ENCODE measurements around the gene ZSWIM5. TPM values are rescaled to one million over a fixed set of nuclear protein-coding genes. Genes with fewer than 3 reads are reported as not detected.

Gene ZSWIM5
- total and polyA plus RNA-seq, 9 of the 15 experiments (the other 6 are each of a cell fraction or from before 2014, with no cell fraction given) = under 0.01 to 0.07 (median 0.03) TPM; not detected in 3

- TF ChIP-seq, protein P1, sequence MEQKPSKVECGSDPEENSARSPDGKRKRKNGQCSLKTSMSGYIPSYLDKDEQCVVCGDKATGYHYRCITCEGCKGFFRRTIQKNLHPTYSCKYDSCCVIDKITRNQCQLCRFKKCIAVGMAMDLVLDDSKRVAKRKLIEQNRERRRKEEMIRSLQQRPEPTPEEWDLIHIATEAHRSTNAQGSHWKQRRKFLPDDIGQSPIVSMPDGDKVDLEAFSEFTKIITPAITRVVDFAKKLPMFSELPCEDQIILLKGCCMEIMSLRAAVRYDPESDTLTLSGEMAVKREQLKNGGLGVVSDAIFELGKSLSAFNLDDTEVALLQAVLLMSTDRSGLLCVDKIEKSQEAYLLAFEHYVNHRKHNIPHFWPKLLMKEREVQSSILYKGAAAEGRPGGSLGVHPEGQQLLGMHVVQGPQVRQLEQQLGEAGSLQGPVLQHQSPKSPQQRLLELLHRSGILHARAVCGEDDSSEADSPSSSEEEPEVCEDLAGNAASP (IDR thresholded peaks at IDR 0.05) = no peak
- TF ChIP-seq CREB1 (IDR thresholded peaks at IDR 0.05) (no peak), CREB1 (CRISPR knock-in tag; IDR thresholded peaks at IDR 0.05) (no peak), ETV5 (CRISPR knock-in tag; IDR thresholded peaks at IDR 0.05; ENCODE audit: low read depth) (no peak), ZNF24 (IDR thresholded peaks at IDR 0.05) (no peak), CCNT2 (IDR thresholded peaks at IDR 0.05; ENCODE audit: borderline replicate concordance, extremely low read depth, insufficient read length, low read depth, low read length) (peak; percentile 90), POLR3G (IDR thresholded peaks at IDR 0.05; ENCODE audit: extremely low read depth, insufficient read length, insufficient replicate concordance) (no peak), ZNF184 (CRISPR knock-in tag; IDR thresholded peaks at IDR 0.05) (no peak), RFX1 (IDR thresholded peaks at IDR 0.05) (no peak), ZNF583 (CRISPR knock-in tag; IDR thresholded peaks at IDR 0.05) (no peak), TFAM (CRISPR knock-in tag; conservative IDR thresholded peaks at IDR 0.05) (no peak), ZBTB8A (IDR thresholded peaks at IDR 0.05; ENCODE audit: partially characterized antibody) (no peak), HDAC1 (IDR thresholded peaks at IDR 0.05) (peak in 1 of 2 experiments; percentile 82; a peak in 2 of 4 replicates), THAP12 (CRISPR knock-in tag; IDR thresholded peaks at IDR 0.05) (no peak), KDM1A (IDR thresholded peaks at IDR 0.05) (peak; percentile 92 to 95), ZNF324 (CRISPR knock-in tag; IDR thresholded peaks at IDR 0.05) (no peak), ZNF668 (CRISPR knock-in tag; IDR thresholded peaks at IDR 0.05) (no peak)
- TF ChIP-seq, protein P2, sequence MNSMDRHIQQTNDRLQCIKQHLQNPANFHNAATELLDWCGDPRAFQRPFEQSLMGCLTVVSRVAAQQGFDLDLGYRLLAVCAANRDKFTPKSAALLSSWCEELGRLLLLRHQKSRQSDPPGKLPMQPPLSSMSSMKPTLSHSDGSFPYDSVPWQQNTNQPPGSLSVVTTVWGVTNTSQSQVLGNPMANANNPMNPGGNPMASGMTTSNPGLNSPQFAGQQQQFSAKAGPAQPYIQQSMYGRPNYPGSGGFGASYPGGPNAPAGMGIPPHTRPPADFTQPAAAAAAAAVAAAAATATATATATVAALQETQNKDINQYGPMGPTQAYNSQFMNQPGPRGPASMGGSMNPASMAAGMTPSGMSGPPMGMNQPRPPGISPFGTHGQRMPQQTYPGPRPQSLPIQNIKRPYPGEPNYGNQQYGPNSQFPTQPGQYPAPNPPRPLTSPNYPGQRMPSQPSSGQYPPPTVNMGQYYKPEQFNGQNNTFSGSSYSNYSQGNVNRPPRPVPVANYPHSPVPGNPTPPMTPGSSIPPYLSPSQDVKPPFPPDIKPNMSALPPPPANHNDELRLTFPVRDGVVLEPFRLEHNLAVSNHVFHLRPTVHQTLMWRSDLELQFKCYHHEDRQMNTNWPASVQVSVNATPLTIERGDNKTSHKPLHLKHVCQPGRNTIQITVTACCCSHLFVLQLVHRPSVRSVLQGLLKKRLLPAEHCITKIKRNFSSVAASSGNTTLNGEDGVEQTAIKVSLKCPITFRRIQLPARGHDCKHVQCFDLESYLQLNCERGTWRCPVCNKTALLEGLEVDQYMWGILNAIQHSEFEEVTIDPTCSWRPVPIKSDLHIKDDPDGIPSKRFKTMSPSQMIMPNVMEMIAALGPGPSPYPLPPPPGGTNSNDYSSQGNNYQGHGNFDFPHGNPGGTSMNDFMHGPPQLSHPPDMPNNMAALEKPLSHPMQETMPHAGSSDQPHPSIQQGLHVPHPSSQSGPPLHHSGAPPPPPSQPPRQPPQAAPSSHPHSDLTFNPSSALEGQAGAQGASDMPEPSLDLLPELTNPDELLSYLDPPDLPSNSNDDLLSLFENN (IDR thresholded peaks at IDR 0.05; ENCODE audit: low read depth in 2 of 2, low read length in 2 of 2) = no peak
Observed at GRCh38 chr1:45037456-45037855, 168.9 kb downstream of the ZSWIM5 start (continued).
